Upper lobe of left lung (tissue), 4 donors: Measurements from ENCODE around the gene ADGRL3.

Source experiments
- CTCF ChIP-seq, 6 experiments: fragments of 450-650 bp in 4 of 6; fragments of 200-600 bp in 2 of 6; sonication (generic) in 2 of 6; IDR thresholded peaks; one replicate each; pipeline ENCODE4 v1.5.1; 2016 to 2019; ENCODE audit warnings: antibody characterized with exemption in 6 of 6
- POLR2AphosphoS5 ChIP-seq, 2 donors: sonication (generic); formaldehyde crosslinking; IDR thresholded peaks; one replicate each; pipeline ENCODE4 v1.5.1; 2017; ENCODE audit warnings: antibody characterized with exemption in 2 of 2

GRCh38 chr4:61379406-61379805, 179.3 kb downstream of the ADGRL3 start:
- TF ChIP-seq POLR2AphosphoS5 (IDR thresholded peaks at IDR 0.05) (no peak), CTCF (IDR thresholded peaks at IDR 0.05) (no peak)
